ENCODE measurements around the gene EIF5A. TPM values are rescaled to one million over a fixed set of nuclear protein-coding genes. Genes with fewer than 3 reads are reported as not detected.

Gene EIF5A
- total RNA-seq, 1 experiment from 2014 or later: 659 TPM

- no peak for DNase-seq (ENCODE audit: extremely low read depth, low read depth)
Observed at GRCh38 chr17:7311110-7311705, 3.8 kb downstream of the EIF5A start.

GRCh38 chr17:7312432-7313087 lies 5.1 kb downstream of the EIF5A start:
- no peak for DNase-seq (ENCODE audit: extremely low read depth, low read depth)

- no peak for DNase-seq (ENCODE audit: extremely low read depth, low read depth)
Observed at GRCh38 chr17:7313088-7313889, 5.9 kb downstream of the EIF5A start.

GRCh38 chr17:7313890-7314718 lies 6.7 kb downstream of the EIF5A start:
- no peak for DNase-seq (ENCODE audit: extremely low read depth, low read depth)

GRCh38 chr17:7314719-7315569 lies 7.5 kb downstream of the EIF5A start, which contains the start of gene GPS2:
Gene GPS2, minus strand, starts transcription at chr17:7315360. Its CDS starts 308 bp downstream, at chr17:7315052.
- DNase-seq (ENCODE audit: extremely low read depth, low read depth): peak; percentile 81

GRCh38 chr17:7315570-7316235 lies 8.3 kb downstream of the EIF5A start:
- DNase-seq (ENCODE audit: extremely low read depth, low read depth): no peak

- DNase-seq (ENCODE audit: extremely low read depth, low read depth): no peak
Observed at GRCh38 chr17:7317161-7317803, 9.9 kb downstream of the EIF5A start.

- DNase-seq (ENCODE audit: extremely low read depth, low read depth): no peak
Observed at GRCh38 chr17:7318121-7318860, 10.9 kb downstream of the EIF5A start.

- no peak for DNase-seq (ENCODE audit: extremely low read depth, low read depth)
Observed at GRCh38 chr17:7321466-7321865, 14.0 kb downstream of the EIF5A start.

GRCh38 chr17:7322520-7323194 lies 15.2 kb downstream of the EIF5A start:
- no peak for DNase-seq (ENCODE audit: extremely low read depth, low read depth)

GRCh38 chr17:7323731-7324437 lies 16.5 kb downstream of the EIF5A start:
- no peak for DNase-seq (ENCODE audit: extremely low read depth, low read depth)

GRCh38 chr17:7324438-7324779 lies 17.0 kb downstream of the EIF5A start:
- no peak for DNase-seq (ENCODE audit: extremely low read depth, low read depth)

GRCh38 chr17:7325031-7325528 lies 17.7 kb downstream of the EIF5A start:
- no peak for DNase-seq (ENCODE audit: extremely low read depth, low read depth)

GRCh38 chr17:7326186-7326585 lies 18.8 kb downstream of the EIF5A start:
- no peak for DNase-seq (ENCODE audit: extremely low read depth, low read depth)

GRCh38 chr17:7327056-7327455 lies 19.6 kb downstream of the EIF5A start:
- DNase-seq (ENCODE audit: extremely low read depth, low read depth): no peak

- no peak for DNase-seq (ENCODE audit: extremely low read depth, low read depth)
Observed at GRCh38 chr17:7327501-7327900, 20.1 kb downstream of the EIF5A start.

GRCh38 chr17:7328009-7328408 lies 20.6 kb downstream of the EIF5A start:
- DNase-seq (ENCODE audit: extremely low read depth, low read depth): no peak

Measured in NCI-H460 (cell line).